ENCODE measurements around the gene C11orf97.

DNA sequence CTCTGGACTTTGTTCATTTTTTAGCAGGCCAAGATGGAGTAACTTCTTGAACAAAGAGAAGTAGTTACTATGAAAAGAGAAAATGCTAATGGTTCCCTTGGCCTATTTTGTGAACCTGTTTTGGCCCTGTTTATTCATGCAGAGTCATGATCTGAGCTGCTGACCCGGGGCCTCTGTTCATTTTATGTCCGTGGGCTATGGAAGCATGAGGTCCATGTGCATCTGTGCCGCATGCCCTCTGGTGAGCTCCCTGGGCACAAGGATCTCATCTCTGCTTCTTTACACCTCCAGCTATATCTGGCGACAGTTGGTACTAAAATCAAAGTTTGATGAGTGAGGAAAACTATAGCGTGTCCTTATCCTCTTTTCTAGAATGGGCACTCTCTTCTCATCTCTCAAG is 55.9 kb downstream of the C11orf97 start:
- TF ChIP-seq, protein P1, sequence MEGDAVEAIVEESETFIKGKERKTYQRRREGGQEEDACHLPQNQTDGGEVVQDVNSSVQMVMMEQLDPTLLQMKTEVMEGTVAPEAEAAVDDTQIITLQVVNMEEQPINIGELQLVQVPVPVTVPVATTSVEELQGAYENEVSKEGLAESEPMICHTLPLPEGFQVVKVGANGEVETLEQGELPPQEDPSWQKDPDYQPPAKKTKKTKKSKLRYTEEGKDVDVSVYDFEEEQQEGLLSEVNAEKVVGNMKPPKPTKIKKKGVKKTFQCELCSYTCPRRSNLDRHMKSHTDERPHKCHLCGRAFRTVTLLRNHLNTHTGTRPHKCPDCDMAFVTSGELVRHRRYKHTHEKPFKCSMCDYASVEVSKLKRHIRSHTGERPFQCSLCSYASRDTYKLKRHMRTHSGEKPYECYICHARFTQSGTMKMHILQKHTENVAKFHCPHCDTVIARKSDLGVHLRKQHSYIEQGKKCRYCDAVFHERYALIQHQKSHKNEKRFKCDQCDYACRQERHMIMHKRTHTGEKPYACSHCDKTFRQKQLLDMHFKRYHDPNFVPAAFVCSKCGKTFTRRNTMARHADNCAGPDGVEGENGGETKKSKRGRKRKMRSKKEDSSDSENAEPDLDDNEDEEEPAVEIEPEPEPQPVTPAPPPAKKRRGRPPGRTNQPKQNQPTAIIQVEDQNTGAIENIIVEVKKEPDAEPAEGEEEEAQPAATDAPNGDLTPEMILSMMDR (IDR thresholded peaks at IDR 0.05; ENCODE audit: low read depth, low read length, poor library complexity, severe bottlenecking), result no peak
- no peak for TF ChIP-seq EZH2phosphoT487 (IDR thresholded peaks at IDR 0.05; ENCODE audit: borderline replicate concordance, low read length)
